H7 (cell line): ENCODE results near the gene TM4SF1. TPM values are rescaled to one million over a fixed set of nuclear protein-coding genes. Genes with fewer than 3 reads are reported as not detected.

Experiments
- DNase-seq: peaks from one replicate; pipeline ENCODE4 v3.0.0; 2012
- H3K27me3 ChIP-seq: 2 replicates; pipeline ENCODE4 v1.6.0; 2011; ENCODE audit warnings: mild to moderate bottlenecking, low read length; ENCODE audit not compliant: control insufficient read depth, insufficient read depth
- H3K36me3 ChIP-seq: replicated peaks from 2 replicates; pipeline ENCODE4 v1.5.1; 2011; ENCODE audit warnings: low read length; ENCODE audit not compliant: control insufficient read depth, insufficient read depth
- H3K4me3 ChIP-seq: 2 replicates; pipeline ENCODE4 v1.5.1; 2011; ENCODE audit warnings: low read depth, mild to moderate bottlenecking, control low read depth, low read length, moderate library complexity; ENCODE audit not compliant: insufficient read depth
- total RNA-seq: library from RNA; depleted of rRNA; stranded (reverse); fragments of >200 nt; shearing (Covaris generic); gene quantifications from 2 replicates; pipeline ENCODE4 v1.2.3, GENCODE V29; 2014; rRNA removed

The TM4SF1 gene
- total RNA-seq, 1 experiment from 2014 or later, result 0.07 TPM

DNA sequence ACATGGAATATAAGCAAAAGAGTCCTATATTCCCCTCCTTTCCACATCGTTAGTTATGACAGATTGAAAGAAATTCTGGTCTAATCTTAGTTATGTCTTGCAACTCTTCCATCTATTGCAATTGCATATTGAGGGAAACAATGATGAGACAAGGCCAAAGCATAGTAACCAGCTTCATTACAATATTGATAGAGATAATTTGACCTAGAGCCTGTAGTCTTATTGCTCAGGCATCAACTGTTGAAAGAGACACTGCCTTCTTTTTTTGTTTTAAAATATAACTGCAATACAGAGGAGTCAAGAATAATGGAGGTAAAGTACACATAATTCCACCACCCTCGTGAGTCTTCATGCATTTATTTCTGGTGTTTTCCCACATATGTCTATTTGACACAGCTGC, 46.1 kb downstream of the TM4SF1 start:
- Histone ChIP-seq H3K4me3 (no peak overlapping the region), H3K36me3 (no peaks in the 10 kb centered on the region), H3K27me3 (no peaks in the 10 kb centered on the region)
- DNase-seq, result no peak

- no peak for DNase-seq
- no peak overlapping the region for H3K4me3 ChIP-seq
- H3K27me3 ChIP-seq, result no peaks in the 10 kb centered on the region
- no peaks in the 10 kb centered on the region for H3K36me3 ChIP-seq
These were observed 46.7 kb downstream of the TM4SF1 start for GRCh38 chr3:149330609-149331331.

- H3K36me3 ChIP-seq, result no peaks in the 10 kb centered on the region
- H3K4me3 ChIP-seq, result no peak overlapping the region
- DNase-seq, result no peak
- no peaks in the 10 kb centered on the region for H3K27me3 ChIP-seq
These were observed 50.3 kb downstream of the TM4SF1 start for GRCh38 chr3:149327156-149327555.

- no peak for DNase-seq
These were observed 51.9 kb downstream of the TM4SF1 start for GRCh38 chr3:149325581-149325980.

GRCh38 chr3:149324332-149324731, 53.1 kb downstream of the TM4SF1 start:
- no peak for DNase-seq
- Histone ChIP-seq H3K4me3 (no peak overlapping the region), H3K36me3 (no peaks in the 10 kb centered on the region), H3K27me3 (no peaks in the 10 kb centered on the region)

More at GRCh38 chr3:149325581-149325980, 51.9 kb downstream of the TM4SF1 start:
- H3K27me3 ChIP-seq, result no peaks in the 10 kb centered on the region
- no peak overlapping the region for H3K4me3 ChIP-seq
- H3K36me3 ChIP-seq, result no peaks in the 10 kb centered on the region

DNA sequence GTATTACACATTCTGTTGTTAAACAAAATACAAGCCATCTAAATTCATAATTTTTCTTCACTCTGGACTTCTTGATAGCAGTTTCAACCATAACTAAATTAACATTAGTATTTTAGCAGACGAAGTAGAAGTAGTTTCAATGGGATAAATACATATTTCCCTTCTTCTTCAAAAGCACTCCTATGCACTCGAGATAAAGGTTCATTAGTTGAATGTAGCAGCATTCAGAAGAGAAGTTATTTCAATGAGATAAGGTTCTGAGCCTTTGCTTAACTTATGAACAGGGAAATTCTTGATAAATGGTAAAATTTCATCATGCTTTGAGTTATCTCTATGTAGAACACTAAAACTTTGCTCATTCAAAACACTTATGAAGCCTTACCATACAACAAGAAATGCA, 55.8 kb downstream of the TM4SF1 start:
- no peak for DNase-seq
- Histone ChIP-seq H3K27me3 (no peaks in the 10 kb centered on the region), H3K4me3 (no peak overlapping the region), H3K36me3 (no peaks in the 10 kb centered on the region)

GRCh38 chr3:149321136-149321535, 56.3 kb downstream of the TM4SF1 start:
- H3K27me3 ChIP-seq, result no peaks in the 10 kb centered on the region
- no peak overlapping the region for H3K4me3 ChIP-seq
- DNase-seq, result no peak
- H3K36me3 ChIP-seq, result no peaks in the 10 kb centered on the region

GRCh38 chr3:149319750-149320149, 57.7 kb downstream of the TM4SF1 start:
- DNase-seq, result no peak
- H3K27me3 ChIP-seq, result no peaks in the 10 kb centered on the region
- no peaks in the 10 kb centered on the region for H3K36me3 ChIP-seq
- H3K4me3 ChIP-seq, result no peak overlapping the region

Other genes with a start within 250 kb of the TM4SF1 start
- gene HPS3, start 248.0 kb downstream of the TM4SF1 start, total RNA-seq, result 0.14 and 0.15 TPM in 2 replicates
- 0.21 and 0.59 TPM in 2 replicates for gene CP, start 155.8 kb downstream of the TM4SF1 start, total RNA-seq
- 2.6 and 4.9 TPM in 2 replicates for gene TM4SF18, start 44.0 kb downstream of the TM4SF1 start, total RNA-seq
- not detected in 2 replicates for gene TM4SF4, start 97.0 kb upstream of the TM4SF1 start, total RNA-seq